Measurements from ENCODE around the gene SYNJ2.

SYNJ2 gene

GRCh38 chr6:157999168-158000051, 17.7 kb downstream of the SYNJ2 start:
- no peaks in the 10 kb centered on the region for H3K27me3 ChIP-seq (ENCODE audit: control insufficient read depth, insufficient read depth, low read length)
- H3K4me3 ChIP-seq (ENCODE audit: low read length) = no peak overlapping the region
- DNase-seq (ENCODE audit: low read depth, low spot score) = no peak
- no peak overlapping the region for H3K27ac ChIP-seq (ENCODE audit: low read length)
- WGBS (ENCODE audit: insufficient coverage, insufficient read length) = no CpG with 5 or more reads among the region's 12 CpGs
- H3K4me1 ChIP-seq (ENCODE audit: control insufficient read depth, insufficient read depth, low read length) = peaks cover 1% of the 10 kb centered on the region; the same call in 1 of the 2 replicates
- no peaks in the 10 kb centered on the region for H3K9me3 ChIP-seq (ENCODE audit: control insufficient read depth, insufficient read depth, low read length)
- no peaks in the 10 kb centered on the region for H3K36me3 ChIP-seq (ENCODE audit: control insufficient read depth, insufficient read depth, low read length)

- WGBS (ENCODE audit: insufficient coverage, insufficient read length) = no CpG with 5 or more reads among the region's 17 CpGs
- no peak for DNase-seq (ENCODE audit: low read depth, low spot score)
- H3K9me3 ChIP-seq (ENCODE audit: control insufficient read depth, insufficient read depth, low read length) = no peaks in the 10 kb centered on the region
- no peaks in the 10 kb centered on the region for H3K36me3 ChIP-seq (ENCODE audit: control insufficient read depth, insufficient read depth, low read length)
- no peaks in the 10 kb centered on the region for H3K27me3 ChIP-seq (ENCODE audit: control insufficient read depth, insufficient read depth, low read length)
- H3K4me1 ChIP-seq (ENCODE audit: control insufficient read depth, insufficient read depth, low read length) = peaks cover 1% of the 10 kb centered on the region; the same call in 1 of the 2 replicates
- H3K27ac ChIP-seq (ENCODE audit: low read length) = no peak overlapping the region
- no peak overlapping the region for H3K4me3 ChIP-seq (ENCODE audit: low read length)
Observed at GRCh38 chr6:158000530-158001307, 19.1 kb downstream of the SYNJ2 start.

- Histone ChIP-seq H3K27ac (ENCODE audit: low read length) (no peak overlapping the region), H3K36me3 (ENCODE audit: control insufficient read depth, insufficient read depth, low read length) (no peaks in the 10 kb centered on the region), H3K9me3 (ENCODE audit: control insufficient read depth, insufficient read depth, low read length) (no peaks in the 10 kb centered on the region), H3K4me1 (ENCODE audit: control insufficient read depth, insufficient read depth, low read length) (no peaks in the 10 kb centered on the region), H3K27me3 (ENCODE audit: control insufficient read depth, insufficient read depth, low read length) (no peaks in the 10 kb centered on the region), H3K4me3 (ENCODE audit: low read length) (no peak overlapping the region)
- no CpG with 5 or more reads among the region's 6 CpGs for WGBS (ENCODE audit: insufficient coverage, insufficient read length)
- DNase-seq (ENCODE audit: low read depth, low spot score) = no peak
Observed at GRCh38 chr6:158002249-158002950, 20.7 kb downstream of the SYNJ2 start.

- Histone ChIP-seq H3K4me3 (ENCODE audit: low read length) (no peak overlapping the region), H3K9me3 (ENCODE audit: control insufficient read depth, insufficient read depth, low read length) (no peaks in the 10 kb centered on the region), H3K36me3 (ENCODE audit: control insufficient read depth, insufficient read depth, low read length) (no peaks in the 10 kb centered on the region), H3K27ac (ENCODE audit: low read length) (no peak overlapping the region), H3K27me3 (ENCODE audit: control insufficient read depth, insufficient read depth, low read length) (no peaks in the 10 kb centered on the region), H3K4me1 (ENCODE audit: control insufficient read depth, insufficient read depth, low read length) (no peaks in the 10 kb centered on the region)
- no CpG with 5 or more reads among the region's 15 CpGs for WGBS (ENCODE audit: insufficient coverage, insufficient read length)
- DNase-seq (ENCODE audit: low read depth, low spot score) = no peak
Observed at GRCh38 chr6:158002951-158003853, 21.5 kb downstream of the SYNJ2 start.

GRCh38 chr6:158003910-158004700, 22.4 kb downstream of the SYNJ2 start:
- H3K4me1 ChIP-seq (ENCODE audit: control insufficient read depth, insufficient read depth, low read length) = no peaks in the 10 kb centered on the region
- H3K27me3 ChIP-seq (ENCODE audit: control insufficient read depth, insufficient read depth, low read length) = no peaks in the 10 kb centered on the region
- WGBS (ENCODE audit: insufficient coverage, insufficient read length) = no CpG with 5 or more reads among the region's 10 CpGs
- H3K4me3 ChIP-seq (ENCODE audit: low read length) = no peak overlapping the region
- H3K9me3 ChIP-seq (ENCODE audit: control insufficient read depth, insufficient read depth, low read length) = no peaks in the 10 kb centered on the region
- H3K27ac ChIP-seq (ENCODE audit: low read length) = no peak overlapping the region
- no peak for DNase-seq (ENCODE audit: low read depth, low spot score)
- H3K36me3 ChIP-seq (ENCODE audit: control insufficient read depth, insufficient read depth, low read length) = no peaks in the 10 kb centered on the region

GRCh38 chr6:158004701-158005095, 23.0 kb downstream of the SYNJ2 start:
- H3K4me1 ChIP-seq (ENCODE audit: control insufficient read depth, insufficient read depth, low read length) = no peaks in the 10 kb centered on the region
- no peaks in the 10 kb centered on the region for H3K27me3 ChIP-seq (ENCODE audit: control insufficient read depth, insufficient read depth, low read length)
- no peak for DNase-seq (ENCODE audit: low read depth, low spot score)
- no peaks in the 10 kb centered on the region for H3K36me3 ChIP-seq (ENCODE audit: control insufficient read depth, insufficient read depth, low read length)
- no peak overlapping the region for H3K27ac ChIP-seq (ENCODE audit: low read length)
- no peak overlapping the region for H3K4me3 ChIP-seq (ENCODE audit: low read length)
- H3K9me3 ChIP-seq (ENCODE audit: control insufficient read depth, insufficient read depth, low read length) = no peaks in the 10 kb centered on the region
- WGBS (ENCODE audit: insufficient coverage, insufficient read length) = no CpG with 5 or more reads among the region's 14 CpGs

- Histone ChIP-seq H3K9me3 (ENCODE audit: control insufficient read depth, insufficient read depth, low read length) (no peaks in the 10 kb centered on the region), H3K36me3 (ENCODE audit: control insufficient read depth, insufficient read depth, low read length) (no peaks in the 10 kb centered on the region), H3K27me3 (ENCODE audit: control insufficient read depth, insufficient read depth, low read length) (no peaks in the 10 kb centered on the region), H3K4me3 (ENCODE audit: low read length) (no peak overlapping the region), H3K27ac (ENCODE audit: low read length) (no peak overlapping the region), H3K4me1 (ENCODE audit: control insufficient read depth, insufficient read depth, low read length) (no peaks in the 10 kb centered on the region)
- DNase-seq (ENCODE audit: low read depth, low spot score) = no peak
- no CpG with 5 or more reads among the region's 11 CpGs for WGBS (ENCODE audit: insufficient coverage, insufficient read length)
Observed at GRCh38 chr6:158005626-158006180, 24.0 kb downstream of the SYNJ2 start.

GRCh38 chr6:158006331-158006730, 24.7 kb downstream of the SYNJ2 start:
- Histone ChIP-seq H3K27me3 (ENCODE audit: control insufficient read depth, insufficient read depth, low read length) (no peaks in the 10 kb centered on the region), H3K27ac (ENCODE audit: low read length) (no peak overlapping the region), H3K4me1 (ENCODE audit: control insufficient read depth, insufficient read depth, low read length) (no peaks in the 10 kb centered on the region), H3K4me3 (ENCODE audit: low read length) (no peak overlapping the region), H3K36me3 (ENCODE audit: control insufficient read depth, insufficient read depth, low read length) (no peaks in the 10 kb centered on the region), H3K9me3 (ENCODE audit: control insufficient read depth, insufficient read depth, low read length) (no peaks in the 10 kb centered on the region)
- no peak for DNase-seq (ENCODE audit: low read depth, low spot score)
- no CpG with 5 or more reads among the region's 7 CpGs for WGBS (ENCODE audit: insufficient coverage, insufficient read length)

Data from iPS DF 6.9 (cell line).